ENCODE measurements around the gene SOX14. TPM values are rescaled to one million over a fixed set of nuclear protein-coding genes. Genes with fewer than 3 reads are reported as not detected.

Gene SOX14
- total and polyA plus RNA-seq, 2 of the 4 experiments (the other 2 are of a cell fraction) = not detected

DNA sequence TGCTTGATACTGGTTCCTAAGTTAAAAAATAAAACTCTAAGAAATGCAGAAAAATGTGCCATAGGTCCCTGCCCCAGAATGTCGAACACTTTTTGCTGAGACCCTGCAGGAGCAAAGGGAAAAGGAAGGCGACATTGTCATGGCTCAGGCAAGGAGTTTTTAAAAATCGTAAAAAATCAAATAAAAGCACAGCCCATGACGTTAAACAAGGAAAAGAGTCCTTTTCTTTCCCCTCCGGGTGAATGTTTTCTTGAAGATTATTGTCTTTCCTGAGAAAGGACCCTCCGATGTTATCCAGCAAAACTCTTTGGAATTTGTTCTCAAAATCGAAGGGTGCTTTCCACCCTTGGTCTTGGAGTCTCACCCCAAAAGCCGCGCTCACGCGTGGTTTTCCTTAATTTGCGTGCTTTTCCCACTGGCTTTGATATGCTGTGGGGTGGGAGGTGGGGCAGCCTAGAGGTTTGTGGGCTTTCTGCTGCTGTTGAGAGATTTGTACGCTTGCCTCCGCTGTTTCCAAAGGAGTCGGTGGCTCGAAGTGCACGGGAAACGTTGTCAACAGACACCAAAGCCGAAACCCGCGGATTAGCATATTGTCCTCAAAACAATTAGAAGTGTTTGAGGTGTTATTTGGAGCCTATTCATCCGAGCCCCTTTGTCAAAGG lies 2.9 kb downstream of the SOX14 start (continued):
- TF ChIP-seq MAZ (IDR thresholded peaks at IDR 0.05; ENCODE audit: borderline replicate concordance, low read depth, low read length) (no peak), RFX5 (IDR thresholded peaks at IDR 0.05; ENCODE audit: low read depth, low read length) (no peak), SMC3 (IDR thresholded peaks at IDR 0.05; ENCODE audit: low read depth, low read length) (no peak), MXI1 (IDR thresholded peaks at IDR 0.05; ENCODE audit: borderline replicate concordance, low read depth, low read length) (no peak)
- TF ChIP-seq, protein P1, sequence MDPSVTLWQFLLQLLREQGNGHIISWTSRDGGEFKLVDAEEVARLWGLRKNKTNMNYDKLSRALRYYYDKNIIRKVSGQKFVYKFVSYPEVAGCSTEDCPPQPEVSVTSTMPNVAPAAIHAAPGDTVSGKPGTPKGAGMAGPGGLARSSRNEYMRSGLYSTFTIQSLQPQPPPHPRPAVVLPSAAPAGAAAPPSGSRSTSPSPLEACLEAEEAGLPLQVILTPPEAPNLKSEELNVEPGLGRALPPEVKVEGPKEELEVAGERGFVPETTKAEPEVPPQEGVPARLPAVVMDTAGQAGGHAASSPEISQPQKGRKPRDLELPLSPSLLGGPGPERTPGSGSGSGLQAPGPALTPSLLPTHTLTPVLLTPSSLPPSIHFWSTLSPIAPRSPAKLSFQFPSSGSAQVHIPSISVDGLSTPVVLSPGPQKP (IDR thresholded peaks at IDR 0.05; ENCODE audit: borderline replicate concordance, low read depth, low read length) = no peak

All from IMR-90 (cell line).